Frontal cortex (tissue), 4 donors: ENCODE measurements around the gene GAD1. TPM values are rescaled to one million over a fixed set of nuclear protein-coding genes. Genes with fewer than 3 reads are reported as not detected.

Experiments used
- DNase-seq, 2 donors: peaks; one replicate each; pipeline ENCODE4 v3.0.0; 2012; ENCODE audit warnings: low spot score in 2 of 2
- FAIRE-seq: peaks from 2 replicates; lab custom pipeline; 2012; peaks lifted over from hg19 to GRCh38; lab: Jason Lieb, UNC
- total RNA-seq: library from RNA; depleted of rRNA; stranded (reverse); fragments of >200 nt; gene quantifications from one replicate; pipeline ENCODE4 v1.2.3, GENCODE V29; 2014
- donor health status: control.
- donor health status: control.
- donor health status: control.

The GAD1 gene
- total RNA-seq, 1 donor from 2014 or later, result 80.7 TPM

- FAIRE-seq, result no peak
- DNase-seq, result no peak
Observed at GRCh38 chr2:170840717-170841210, 24.1 kb downstream of the GAD1 start.

- FAIRE-seq (no peak), DNase-seq (no peak)
Observed at GRCh38 chr2:170842785-170843184, 26.1 kb downstream of the GAD1 start.

- DNase-seq (no peak), FAIRE-seq (no peak)
Observed at GRCh38 chr2:170843656-170844055, 27.0 kb downstream of the GAD1 start.

DNA sequence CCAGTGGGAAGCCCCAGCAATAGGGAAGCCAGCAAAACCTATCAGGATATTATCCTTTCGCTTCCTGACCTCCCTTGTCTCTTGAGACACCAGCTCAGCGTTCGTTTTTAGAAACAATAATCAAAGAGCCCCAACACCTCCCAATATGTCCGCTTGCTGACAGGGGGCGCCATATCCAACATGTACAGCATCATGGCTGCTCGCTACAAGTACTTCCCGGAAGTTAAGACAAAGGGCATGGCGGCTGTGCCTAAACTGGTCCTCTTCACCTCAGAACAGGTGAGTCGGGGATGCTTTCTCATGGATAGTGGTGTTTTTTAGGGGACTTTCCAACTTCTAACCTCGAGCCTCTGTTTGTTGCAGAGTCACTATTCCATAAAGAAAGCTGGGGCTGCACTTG is 28.7 kb downstream of the GAD1 start:
- DNase-seq (no peak), FAIRE-seq (no peak)

DNA sequence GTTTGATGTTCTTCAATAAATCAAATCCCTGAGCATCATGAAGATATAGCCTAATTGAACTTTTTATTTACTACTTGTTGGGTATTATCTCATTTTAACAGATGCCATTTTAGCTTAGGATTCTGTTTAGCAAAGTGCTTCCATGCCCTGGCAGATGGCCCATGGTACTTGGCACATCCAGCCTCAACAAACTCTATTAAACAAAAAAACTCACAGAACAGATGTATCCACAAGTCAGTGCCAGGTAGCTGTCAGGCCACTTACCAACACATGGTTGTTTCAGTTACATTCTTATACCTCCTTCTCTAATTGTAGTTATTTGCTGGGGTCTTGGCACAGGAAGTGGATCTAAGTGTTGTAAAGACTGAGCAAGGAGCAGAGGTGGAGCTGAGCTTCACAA is 29.6 kb downstream of the GAD1 start:
- FAIRE-seq (no peak), DNase-seq (no peak)

GRCh38 chr2:170847716-170848115 is 31.0 kb downstream of the GAD1 start:
- no peak for FAIRE-seq
- no peak for DNase-seq

DNA sequence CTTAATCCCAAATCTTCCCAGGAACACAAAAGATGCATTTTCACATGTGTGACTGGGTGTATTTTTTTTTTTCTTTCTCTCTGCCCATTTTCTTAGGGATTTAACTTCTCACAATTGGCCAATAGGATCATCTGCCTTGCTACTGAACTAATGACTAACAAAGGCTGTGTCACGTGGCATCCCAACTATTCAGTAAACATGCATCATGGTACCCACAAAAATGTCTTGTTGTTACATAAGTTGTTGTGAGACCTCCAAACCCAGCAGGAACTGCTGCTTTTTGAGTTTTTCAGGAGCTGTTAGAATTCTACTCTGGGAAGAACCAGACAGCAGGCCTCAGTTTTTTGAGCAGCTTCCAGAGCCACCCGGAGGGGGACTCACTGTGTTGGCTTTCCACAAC is 31.9 kb downstream of the GAD1 start:
- FAIRE-seq (no peak), DNase-seq (no peak)

- FAIRE-seq, result no peak
- no peak for DNase-seq
Observed at GRCh38 chr2:170850251-170850650, 33.6 kb downstream of the GAD1 start.

GRCh38 chr2:170851635-170852034 is 34.9 kb downstream of the GAD1 start:
- no peak for FAIRE-seq
- DNase-seq, result no peak

DNA sequence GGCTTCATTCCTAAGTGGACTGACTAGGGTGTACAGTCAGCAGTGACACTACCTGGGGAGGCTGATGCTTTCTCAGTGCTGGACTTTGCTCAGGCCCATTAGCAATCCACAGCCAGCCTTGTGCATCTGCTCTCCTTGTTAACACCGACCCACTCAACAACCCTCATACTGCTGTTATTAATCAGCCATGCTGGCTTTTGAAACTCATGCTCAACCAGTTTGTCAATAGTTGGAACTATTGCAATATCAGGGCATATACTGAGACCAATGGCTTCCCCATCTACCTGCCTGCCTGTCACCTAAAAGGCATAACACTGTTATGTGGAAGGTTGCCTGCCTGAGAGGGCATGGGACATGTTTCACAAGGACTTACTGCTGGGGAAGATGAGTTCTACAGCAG is 39.4 kb downstream of the GAD1 start:
- FAIRE-seq (no peak), DNase-seq (no peak)

DNA sequence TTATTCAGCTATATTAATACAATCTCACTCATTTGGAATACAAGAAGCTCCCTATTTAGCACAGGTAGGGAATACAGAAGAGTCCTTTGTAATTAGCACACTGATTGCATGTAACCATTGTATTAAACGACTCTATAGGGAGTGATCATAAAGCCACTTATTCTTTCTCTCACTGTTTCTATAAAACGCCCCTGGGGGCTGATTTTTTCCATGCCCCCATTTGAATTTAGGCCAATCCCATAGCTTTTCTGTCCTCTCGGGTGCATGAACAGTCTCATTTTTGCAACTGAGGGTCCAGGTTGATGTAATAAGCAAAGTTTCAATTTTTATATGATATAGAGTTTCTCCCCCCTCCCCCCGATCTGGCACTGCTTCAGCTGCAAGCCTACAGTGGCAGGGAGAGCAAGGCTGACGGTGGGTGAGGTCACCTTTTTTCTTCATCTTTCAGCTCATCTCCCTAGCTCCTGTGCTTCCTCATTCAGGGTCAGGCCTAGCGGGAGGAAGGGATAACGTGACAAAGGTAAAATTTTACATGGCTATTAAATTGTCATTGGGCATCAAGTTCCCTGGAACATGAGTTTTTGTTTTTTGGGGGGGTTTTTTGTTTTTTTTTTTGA is 45.7 kb downstream of the GAD1 start:
- DNase-seq (no peak), FAIRE-seq (no peak)

GRCh38 chr2:170863087-170863486 is 46.4 kb downstream of the GAD1 start:
- FAIRE-seq, result no peak

DNA sequence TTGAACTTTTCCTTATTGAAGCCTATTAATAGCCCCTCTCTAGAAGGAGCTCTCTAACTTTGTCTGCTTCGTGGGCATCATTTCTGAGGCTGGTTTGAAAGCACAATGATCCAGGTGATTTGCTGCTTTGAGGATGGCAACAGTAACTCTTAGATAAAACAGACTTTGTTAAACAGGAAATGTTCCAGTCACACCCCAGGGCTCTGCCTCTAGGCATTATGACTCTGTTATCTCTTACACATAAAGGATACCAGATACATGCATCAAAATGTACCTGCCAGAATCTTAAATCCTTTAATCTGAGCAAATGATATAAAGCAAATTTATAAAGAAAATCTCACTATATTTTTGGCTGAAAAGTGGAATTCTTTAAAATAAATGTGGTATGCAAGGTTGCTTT is 52.3 kb downstream of the GAD1 start:
- DNase-seq, result no peak
- no peak for FAIRE-seq

More at GRCh38 chr2:170863087-170863486, 46.4 kb downstream of the GAD1 start:
- DNase-seq, result no peak

- no peak for FAIRE-seq
- no peak for DNase-seq
Observed at GRCh38 chr2:170869461-170869860, 52.8 kb downstream of the GAD1 start.

DNA sequence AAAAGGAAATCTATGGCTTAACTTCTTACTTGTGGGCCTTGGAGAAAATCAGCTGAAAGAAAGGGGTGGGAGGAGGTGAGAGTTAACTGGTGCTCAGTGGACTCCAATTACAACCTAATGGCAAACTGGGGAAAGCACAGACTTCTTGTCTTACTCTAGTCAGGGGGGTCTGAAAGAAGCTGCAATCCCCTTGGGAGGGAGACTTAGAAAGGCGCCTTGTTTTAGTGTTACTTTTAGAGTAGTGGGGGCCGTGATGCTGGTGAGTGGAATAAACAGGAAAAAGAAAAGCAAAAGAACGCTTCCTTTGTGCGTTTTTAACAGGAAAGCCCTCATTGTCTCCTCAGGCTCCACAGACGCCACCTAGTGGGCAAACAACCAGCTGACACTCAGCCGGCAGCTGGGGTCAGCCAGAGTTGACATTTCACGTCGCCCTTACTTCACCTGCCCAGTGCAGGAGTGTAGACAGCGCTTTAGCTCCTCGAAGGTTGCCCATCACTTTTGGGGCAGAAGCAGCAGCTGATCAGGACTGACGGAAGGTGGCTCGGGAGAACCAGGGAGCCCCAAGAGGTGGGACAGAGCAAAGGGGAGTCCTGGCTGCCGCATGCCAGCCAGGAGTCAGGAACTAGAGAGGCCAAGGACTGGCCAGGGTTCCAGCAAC is 56.5 kb downstream of the GAD1 start:
- peak; percentile 24 to 64 for DNase-seq
- FAIRE-seq, result no peak

DNA sequence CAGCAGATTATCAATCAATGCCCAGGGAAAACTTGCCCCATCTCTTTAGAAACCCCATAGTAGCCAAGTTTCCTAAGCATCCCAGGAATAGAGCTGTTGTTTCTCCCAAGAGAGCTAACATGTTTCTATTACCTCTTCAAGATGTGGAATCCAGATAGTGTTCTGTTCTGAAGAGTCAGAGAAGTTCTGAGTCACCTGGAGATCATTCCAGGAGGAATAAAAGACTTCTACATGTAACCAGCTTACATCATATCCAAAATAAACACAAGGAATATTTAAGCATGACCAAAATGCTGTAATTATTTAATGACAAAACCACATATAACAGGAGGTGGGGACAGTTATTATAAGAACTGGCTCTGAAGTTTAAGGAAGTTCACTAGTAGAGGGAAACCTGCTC is 61.4 kb downstream of the GAD1 start:
- FAIRE-seq (no peak), DNase-seq (no peak)

DNA sequence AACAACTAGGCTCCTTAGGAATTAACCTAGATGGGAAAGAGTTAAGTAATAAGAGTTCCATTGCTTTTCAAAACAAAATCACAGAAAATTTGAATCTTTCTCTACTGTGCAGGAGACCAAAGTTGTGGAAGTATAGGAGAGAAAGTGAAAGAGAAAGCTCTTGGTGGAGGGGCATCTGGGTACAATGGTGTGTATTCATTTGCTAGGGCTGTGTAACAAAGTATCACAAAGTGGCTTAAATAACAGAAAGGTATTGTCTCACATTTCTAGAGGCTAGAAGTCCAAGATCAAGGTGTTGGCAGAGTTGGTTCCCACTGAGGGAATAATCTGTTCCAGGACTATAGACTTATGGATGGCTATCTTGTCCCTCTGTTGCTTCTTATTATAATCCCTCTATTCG is 61.8 kb downstream of the GAD1 start:
- no peak for DNase-seq
- no peak for FAIRE-seq

GRCh38 chr2:170881840-170882239 is 65.2 kb downstream of the GAD1 start:
- DNase-seq, result no peak

GRCh38 chr2:170882758-170883157 is 66.1 kb downstream of the GAD1 start:
- DNase-seq, result no peak
- FAIRE-seq, result no peak

More at GRCh38 chr2:170881840-170882239, 65.2 kb downstream of the GAD1 start:
- FAIRE-seq, result no peak

DNA sequence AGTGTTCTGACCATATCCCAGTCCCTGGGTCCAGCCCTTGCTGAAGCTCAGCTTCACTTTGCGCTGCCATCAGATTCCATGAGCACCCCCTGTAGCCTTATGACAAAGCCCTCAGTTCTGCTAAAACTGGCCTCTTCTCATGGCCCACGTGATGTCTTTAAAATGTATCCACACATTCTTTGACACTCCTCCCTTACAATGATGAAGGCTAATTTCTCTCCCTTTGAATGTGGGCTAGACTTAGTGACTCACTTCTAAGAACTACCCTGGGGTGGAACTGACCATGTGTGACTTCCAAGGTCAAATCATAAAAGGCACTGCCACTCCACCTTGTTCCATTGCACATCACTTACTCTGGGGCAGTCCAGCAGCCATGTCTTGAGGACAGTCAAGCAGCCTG is 67.0 kb downstream of the GAD1 start:
- DNase-seq, result no peak
- FAIRE-seq, result no peak

- no peak for FAIRE-seq
- DNase-seq, result no peak
Observed at GRCh38 chr2:170885130-170885791, 68.6 kb downstream of the GAD1 start.
